Stimulated activated CD4-positive, alpha-beta T cell treated with anti-CD3 and anti-CD28 coated beads, Interleukin-2, amount 100 ng/mL, for 48 hours (primary cell): ENCODE data around the gene BAZ1A.
"Not testable (repeated sequence)": the region's sequence is repeated elsewhere in the genome, so short reads cannot be mapped to it uniquely, and the experiment has no call there.

Experiments used
- DNase-seq, 2 donors: peaks; one replicate each; pipeline ENCODE4 v3.0.0-alpha.2; 2020

The BAZ1A gene

GRCh38 chr14:34778744-34779143, 96.4 kb downstream of the BAZ1A start:
- no peak for DNase-seq

GRCh38 chr14:34776611-34777010, 98.5 kb downstream of the BAZ1A start:
- DNase-seq, result no peak

- DNase-seq, result no peak
Observed at GRCh38 chr14:34775922-34776321, 99.2 kb downstream of the BAZ1A start.

GRCh38 chr14:34775342-34775741, 99.8 kb downstream of the BAZ1A start:
- no peak for DNase-seq

- DNase-seq, result no peak
Observed at GRCh38 chr14:34770901-34771300, 104.3 kb downstream of the BAZ1A start.

GRCh38 chr14:34766606-34767005, 108.6 kb downstream of the BAZ1A start:
- DNase-seq, result no peak

GRCh38 chr14:34766060-34766459, 109.1 kb downstream of the BAZ1A start:
- no peak for DNase-seq

- no peak for DNase-seq
Observed at GRCh38 chr14:34755215-34755614, 119.9 kb downstream of the BAZ1A start.

GRCh38 chr14:34754687-34755086, 120.5 kb downstream of the BAZ1A start:
- no peak for DNase-seq

- no peak for DNase-seq
Observed at GRCh38 chr14:34750670-34751069, 124.5 kb downstream of the BAZ1A start.

GRCh38 chr14:34750233-34750632, 124.9 kb downstream of the BAZ1A start:
- no peak for DNase-seq

- DNase-seq, result no peak
Observed at GRCh38 chr14:34749408-34749807, 125.8 kb downstream of the BAZ1A start.

GRCh38 chr14:34742270-34743115, 132.7 kb downstream of the BAZ1A start:
- DNase-seq, result no peak

- no peak for DNase-seq
Observed at GRCh38 chr14:34741840-34742239, 133.3 kb downstream of the BAZ1A start.

GRCh38 chr14:34740139-34740538, 135.0 kb downstream of the BAZ1A start:
- DNase-seq, result not testable (repeated sequence)

- DNase-seq, result not testable (repeated sequence)
Observed at GRCh38 chr14:34737079-34737478, 138.1 kb downstream of the BAZ1A start.

- DNase-seq, result no peak
Observed at GRCh38 chr14:34733245-34733644, 141.9 kb downstream of the BAZ1A start.

- no peak for DNase-seq
Observed at GRCh38 chr14:34732802-34733201, 142.4 kb downstream of the BAZ1A start.

GRCh38 chr14:34723867-34724266, 151.3 kb downstream of the BAZ1A start:
- no peak for DNase-seq

- DNase-seq, result peak; percentile 13 to 39
Observed at GRCh38 chr14:34722723-34723545, 152.2 kb downstream of the BAZ1A start.

- DNase-seq, result no peak
Observed at GRCh38 chr14:34721129-34721528, 154.0 kb downstream of the BAZ1A start.

- DNase-seq, result no peak
Observed at GRCh38 chr14:34718750-34719304, 156.3 kb downstream of the BAZ1A start.

GRCh38 chr14:34715127-34715863, 159.9 kb downstream of the BAZ1A start:
- no peak for DNase-seq
